GM18867 (cell line): ENCODE results near the gene ANXA2R.

Experiments used
- ATAC-seq: cut with Tn5 transposase; IDR thresholded peaks from one replicate; pipeline ENCODE4 v1.9.1; 2021; ENCODE audit warnings: mild to moderate bottlenecking, moderate library complexity; ENCODE audit not compliant: unreplicated experiment

The ANXA2R gene

GRCh38 chr5:43001748-43002147, 38.4 kb downstream of the ANXA2R start:
- no peak for ATAC-seq

GRCh38 chr5:43000914-43001313, 39.2 kb downstream of the ANXA2R start:
- ATAC-seq: no peak

- no peak for ATAC-seq
These were observed 39.8 kb downstream of the ANXA2R start for GRCh38 chr5:43000111-43000840.

GRCh38 chr5:42995360-42995751, 44.8 kb downstream of the ANXA2R start:
- ATAC-seq: no peak

- ATAC-seq: peak; percentile 54
These were observed 45.4 kb downstream of the ANXA2R start for GRCh38 chr5:42994555-42995359.

- ATAC-seq: no peak
These were observed 45.9 kb downstream of the ANXA2R start for GRCh38 chr5:42994246-42994554.

- ATAC-seq: no peak
These were observed 46.4 kb downstream of the ANXA2R start for GRCh38 chr5:42993516-42994245.

- peak; percentile 50 for ATAC-seq
These were observed 47.8 kb downstream of the ANXA2R start for GRCh38 chr5:42992088-42992879.

- peak; percentile 34 for ATAC-seq
These were observed 48.6 kb downstream of the ANXA2R start for GRCh38 chr5:42991404-42992087.

- no peak for ATAC-seq
These were observed 49.2 kb downstream of the ANXA2R start for GRCh38 chr5:42990892-42991291.
